Testis (tissue), 3 donors: ENCODE measurements around the gene STXBP5. TPM values are rescaled to one million over a fixed set of nuclear protein-coding genes. Genes with fewer than 3 reads are reported as not detected.
"Not testable (repeated sequence)": the region's sequence is repeated elsewhere in the genome, so short reads cannot be mapped to it uniquely, and the experiment has no call there.

Experiments used
- DNase-seq: peaks from one replicate; pipeline ENCODE4 v3.0.0-alpha.2; 2019
- H3K27ac ChIP-seq, 2 donors: fragments of 200-600 bp; sonication (generic); one replicate each; pipeline ENCODE4 v1.5.1; 2019
- H3K27me3 ChIP-seq: fragments of 200-600 bp; sonication (generic); one replicate; pipeline ENCODE4 v1.5.1; 2019
- H3K36me3 ChIP-seq: fragments of 200-600 bp; sonication (generic); one replicate; pipeline ENCODE4 v1.5.1; 2017; ENCODE audit warnings: low read depth; ENCODE audit errors: missing control alignments
- H3K4me1 ChIP-seq: fragments of 200-600 bp; sonication (generic); one replicate; pipeline ENCODE4 v1.5.1; 2019
- H3K4me3 ChIP-seq, 2 donors: fragments of 200-600 bp; sonication (generic); one replicate each; pipeline ENCODE4 v1.5.1; 2017 to 2019
- H3K9me3 ChIP-seq: fragments of 200-600 bp; sonication (generic); one replicate; pipeline ENCODE4 v1.5.1; 2017
- POLR2A ChIP-seq: fragments of 450-650 bp; IDR thresholded peaks from one replicate; pipeline ENCODE4 v1.6.1; 2017; ENCODE audit warnings: antibody characterized with exemption, mild to moderate bottlenecking, moderate library complexity
- WGBS, 2 donors: methylation state at CpG; one replicate each; pipeline ENCODE4 v1.1.5; 2018; 5-methylcytosine and 5-hydroxymethylcytosine counted together
- intact Hi-C: fragments of 100-400 bp; cut with DNase I; formaldehyde crosslinking; loops from one replicate; pipeline ENCODE4 v1.15.1; 2023; ENCODE audit warnings: low total_unique reads
- polyA plus RNA-seq: library from polyadenylated mRNA; stranded (reverse); fragments of 350-450 nt; fragmentation: Illumina TruSeq; extraction: RNeasy Lipid Tissue Mini Kit (QIAGEN cat#74804); gene quantifications from one replicate; pipeline ENCODE4 v1.2.3, GENCODE V29; 2014; ENCODE audit warnings: low read depth, low replicate concordance; ENCODE audit not compliant: insufficient read depth
- total RNA-seq, 2 donors: library from RNA; depleted of rRNA; stranded (reverse); fragments of >200 nt; gene quantifications; one replicate each; pipeline ENCODE4 v1.2.3, GENCODE V29; 2016
- TF ChIP-seq, protein P1 (sequence below), 3 experiments: fragments of 450-650 bp in 2 of 3; fragments of 200-600 bp in 1 of 3; sonication (generic) in 1 of 3; IDR thresholded peaks; one replicate each; pipeline ENCODE4 v1.5.1; 2016 to 2019; ENCODE audit warnings: antibody characterized with exemption in 3 of 3, mild to moderate bottlenecking in 2 of 3, moderate library complexity in 1 of 3

STXBP5 gene
- total and polyA plus RNA-seq, 3 donors from 2014 or later, result 29.9 to 47.4 (median 43.5) TPM

DNA sequence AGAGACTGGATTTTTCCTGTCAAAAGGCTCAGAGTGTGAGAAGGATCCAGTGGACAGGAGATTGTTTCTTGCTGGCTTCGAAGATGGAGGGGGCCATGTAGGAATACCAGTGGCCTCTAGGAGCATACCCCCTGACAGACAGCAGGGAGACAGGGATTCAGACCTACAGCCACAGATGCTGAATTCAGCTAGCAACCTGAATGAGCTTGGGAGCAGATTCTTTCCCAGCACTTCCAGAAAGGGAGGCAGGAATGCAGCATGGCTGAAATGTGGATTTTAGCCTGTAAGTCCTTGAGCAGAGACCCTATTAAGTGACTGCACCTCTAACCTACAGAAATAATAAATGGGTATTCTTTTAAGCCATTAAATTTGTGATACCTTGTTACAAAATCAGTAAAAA is 44.6 kb downstream of the STXBP5 start:
- TF ChIP-seq POLR2A, result no peak
- TF ChIP-seq, protein P1, sequence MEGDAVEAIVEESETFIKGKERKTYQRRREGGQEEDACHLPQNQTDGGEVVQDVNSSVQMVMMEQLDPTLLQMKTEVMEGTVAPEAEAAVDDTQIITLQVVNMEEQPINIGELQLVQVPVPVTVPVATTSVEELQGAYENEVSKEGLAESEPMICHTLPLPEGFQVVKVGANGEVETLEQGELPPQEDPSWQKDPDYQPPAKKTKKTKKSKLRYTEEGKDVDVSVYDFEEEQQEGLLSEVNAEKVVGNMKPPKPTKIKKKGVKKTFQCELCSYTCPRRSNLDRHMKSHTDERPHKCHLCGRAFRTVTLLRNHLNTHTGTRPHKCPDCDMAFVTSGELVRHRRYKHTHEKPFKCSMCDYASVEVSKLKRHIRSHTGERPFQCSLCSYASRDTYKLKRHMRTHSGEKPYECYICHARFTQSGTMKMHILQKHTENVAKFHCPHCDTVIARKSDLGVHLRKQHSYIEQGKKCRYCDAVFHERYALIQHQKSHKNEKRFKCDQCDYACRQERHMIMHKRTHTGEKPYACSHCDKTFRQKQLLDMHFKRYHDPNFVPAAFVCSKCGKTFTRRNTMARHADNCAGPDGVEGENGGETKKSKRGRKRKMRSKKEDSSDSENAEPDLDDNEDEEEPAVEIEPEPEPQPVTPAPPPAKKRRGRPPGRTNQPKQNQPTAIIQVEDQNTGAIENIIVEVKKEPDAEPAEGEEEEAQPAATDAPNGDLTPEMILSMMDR (IDR thresholded peaks at IDR 0.05), result no peak
- no peaks in the 10 kb centered on the region for H3K9me3 ChIP-seq
- DNase-seq, result no peak
- intact Hi-C loops, result no loop called here
- H3K27ac ChIP-seq, result no peak overlapping the region
- H3K4me1 ChIP-seq, result no peaks in the 10 kb centered on the region
- H3K36me3 ChIP-seq, result no peaks in the 10 kb centered on the region
- no peaks in the 10 kb centered on the region for H3K27me3 ChIP-seq
- H3K4me3 ChIP-seq, result no peak overlapping the region
- WGBS, 2 donors, result 86 to 100% methylated on average over 1 of the region's 1 CpG

DNA sequence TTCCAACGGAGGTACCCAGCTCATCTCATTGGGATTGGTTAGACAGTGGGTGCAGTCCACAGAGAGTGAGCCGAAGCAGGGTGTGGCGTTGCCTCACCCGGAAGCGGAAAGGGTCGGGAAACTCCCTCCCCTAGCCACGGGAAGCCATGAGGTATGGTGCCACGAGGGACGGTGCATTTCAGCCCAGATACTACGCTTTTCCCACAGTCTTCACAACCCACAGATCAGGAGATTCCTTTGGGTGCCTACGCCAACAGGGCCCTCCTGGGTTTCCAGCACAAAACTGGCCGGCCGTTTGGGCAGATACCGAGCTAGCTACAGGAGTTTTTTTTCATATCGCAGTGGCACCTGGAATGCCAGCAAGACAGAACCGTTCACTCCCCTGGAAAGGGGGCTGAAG is 46.9 kb downstream of the STXBP5 start:
- Histone ChIP-seq H3K36me3 (no peaks in the 10 kb centered on the region), H3K27ac (no peak overlapping the region), H3K27me3 (no peaks in the 10 kb centered on the region), H3K4me1 (no peaks in the 10 kb centered on the region), H3K9me3 (no peaks in the 10 kb centered on the region), H3K4me3 (no peak overlapping the region)
- 95% methylated on average over 16 of the region's 16 CpGs for WGBS, 2 donors
- no peak for TF ChIP-seq POLR2A
- TF ChIP-seq, protein P1 (IDR thresholded peaks at IDR 0.05), result no peak
- no peak for DNase-seq
- intact Hi-C loops, result no loop called here

DNA sequence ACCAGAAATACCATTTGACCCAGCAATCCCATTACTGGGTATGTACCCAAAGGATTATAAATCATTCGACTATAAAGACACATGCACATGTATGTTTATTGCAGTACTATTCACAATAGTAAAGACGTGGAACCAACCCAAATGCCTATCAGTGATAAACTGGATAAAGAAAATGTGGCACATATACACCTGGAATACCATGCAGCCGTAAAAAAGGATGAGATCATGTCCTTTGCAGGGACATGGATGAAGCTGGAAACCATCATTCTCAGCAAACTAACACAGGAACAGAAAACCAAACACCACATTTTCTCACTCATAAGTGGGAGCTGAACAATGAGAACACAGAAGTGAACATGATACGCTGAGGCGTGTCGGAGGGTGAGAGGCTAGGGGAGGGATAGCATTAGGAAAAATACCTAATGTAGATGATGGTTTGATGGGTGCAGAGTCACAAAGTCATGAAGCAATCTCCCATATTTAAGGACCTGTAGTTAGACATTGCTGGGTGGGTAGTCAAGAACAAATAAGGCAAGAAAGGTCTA is 50.8 kb downstream of the STXBP5 start:
- 94 to 98% methylated on average over 6 of the region's 6 CpGs for WGBS, 2 donors
- H3K36me3 ChIP-seq, H3K4me3 ChIP-seq, H3K27me3 ChIP-seq, intact Hi-C loops, H3K9me3 ChIP-seq, DNase-seq, H3K27ac ChIP-seq, H3K4me1 ChIP-seq: not testable (repeated sequence)

DNA sequence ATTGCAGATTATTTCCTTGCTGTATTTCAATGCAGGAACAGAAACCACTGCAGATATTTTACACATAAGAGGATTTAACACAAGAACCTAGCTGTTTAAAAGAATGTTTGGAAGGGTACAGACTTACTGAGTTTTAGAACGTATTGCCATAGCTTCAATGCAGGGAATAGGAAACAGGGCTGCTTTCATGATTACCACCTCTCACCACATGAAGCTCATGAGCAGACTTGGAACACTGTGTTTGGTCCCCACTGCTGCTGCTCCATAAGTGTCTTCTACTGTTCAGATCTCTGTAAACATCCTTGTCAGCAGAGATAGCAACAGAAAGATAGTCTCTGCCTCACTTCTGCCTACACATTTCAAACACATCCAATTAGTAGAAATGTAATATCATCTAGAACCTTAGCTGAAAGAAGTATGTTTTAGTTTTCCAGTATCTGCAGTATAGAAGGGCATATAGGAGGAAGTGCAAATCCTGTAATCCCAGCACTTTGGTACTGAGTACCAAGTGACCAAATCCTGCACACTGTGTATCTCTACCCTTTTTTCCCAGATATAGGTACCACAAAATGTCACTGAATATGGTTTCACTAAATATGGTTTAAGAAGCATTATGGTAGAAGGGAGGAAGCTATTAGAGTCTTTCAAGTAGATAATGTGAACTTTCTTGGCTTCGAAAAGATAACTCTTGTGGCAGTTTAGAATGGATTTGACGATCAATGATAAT is 51.9 kb downstream of the STXBP5 start:
- TF ChIP-seq, protein P1 (IDR thresholded peaks at IDR 0.05), result no peak
- TF ChIP-seq POLR2A, result no peak
- intact Hi-C loops, result no loop called here
- Histone ChIP-seq H3K36me3 (no peaks in the 10 kb centered on the region), H3K27me3 (no peaks in the 10 kb centered on the region), H3K9me3 (no peaks in the 10 kb centered on the region), H3K4me1 (no peaks in the 10 kb centered on the region), H3K4me3 (no peak overlapping the region), H3K27ac (no peak overlapping the region)
- no peak for DNase-seq
- WGBS, 2 donors, result 89 to 90% methylated on average over 3 of the region's 3 CpGs

DNA sequence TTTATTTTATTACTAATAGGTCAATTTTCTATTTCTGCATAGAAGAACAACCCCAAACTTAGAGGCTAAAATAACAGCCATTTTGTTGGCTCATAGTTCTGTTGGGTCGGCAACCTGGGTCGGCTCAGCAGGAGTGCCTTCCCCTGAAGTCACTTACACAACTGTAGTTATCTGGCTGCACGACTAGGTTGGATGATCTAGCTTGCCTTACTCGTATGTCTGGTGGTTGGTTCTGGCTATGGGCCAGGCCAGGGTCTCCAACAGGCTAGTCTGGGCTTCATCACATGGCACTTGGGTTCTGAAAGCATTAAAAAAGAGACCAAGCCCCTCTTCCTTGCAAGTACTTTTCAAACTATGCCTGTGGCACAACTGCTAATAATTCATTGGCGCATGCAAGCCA is 53.5 kb downstream of the STXBP5 start:
- WGBS, 2 donors, result 88 to 90% methylated on average over 5 of the region's 5 CpGs
- DNase-seq, result no peak
- Histone ChIP-seq H3K4me3 (no peak overlapping the region), H3K27me3 (no peaks in the 10 kb centered on the region), H3K27ac (no peak overlapping the region), H3K9me3 (no peaks in the 10 kb centered on the region), H3K36me3 (no peaks in the 10 kb centered on the region), H3K4me1 (no peaks in the 10 kb centered on the region)
- TF ChIP-seq, protein P1 (IDR thresholded peaks at IDR 0.05), result no peak
- TF ChIP-seq POLR2A, result no peak
- intact Hi-C loops, result no loop called here
